Measurements from ENCODE around the gene IL1RN. TPM values are rescaled to one million over a fixed set of nuclear protein-coding genes. Genes with fewer than 3 reads are reported as not detected.

The IL1RN gene
- total RNA-seq, 4 donors from 2014 or later = 0.46 to 32.9 (median 2.7) TPM

GRCh38 chr2:113181258-113182051, 54.1 kb downstream of the IL1RN start:
- WGBS, 2 donors (ENCODE audit: low coverage in 1 of 2) = 73 to 74% methylated on average over 5 to 6 of the region's 8 CpGs
- peak; percentile 40 for ATAC-seq
- Histone ChIP-seq H3K36me3 (no peaks in the 10 kb centered on the region), H3K27me3 (no peaks in the 10 kb centered on the region), H3K4me3 (no peak overlapping the region), H3K9me3 (no peaks in the 10 kb centered on the region), H3K27ac (no peak overlapping the region), H3K4me1 (no peaks in the 10 kb centered on the region)
- TF ChIP-seq POLR2A (IDR thresholded peaks at IDR 0.05) (no peak), CTCF (IDR thresholded peaks at IDR 0.05) (no peak), POLR2AphosphoS5 (IDR thresholded peaks at IDR 0.05) (no peak), EP300 (IDR thresholded peaks at IDR 0.05) (no peak)

- Histone ChIP-seq H3K9me3 (no peaks in the 10 kb centered on the region), H3K36me3 (no peaks in the 10 kb centered on the region), H3K27ac (no peak overlapping the region), H3K4me3 (no peak overlapping the region), H3K4me1 (no peaks in the 10 kb centered on the region), H3K27me3 (no peaks in the 10 kb centered on the region)
- WGBS, 2 donors (ENCODE audit: low coverage in 1 of 2) = 100% methylated on average over 1 of the region's 15 CpGs; no CpG with 5 or more reads in 1 of the 2 donors
- ATAC-seq = no peak
- TF ChIP-seq POLR2AphosphoS5 (IDR thresholded peaks at IDR 0.05) = no peak
- TF ChIP-seq EP300 (IDR thresholded peaks at IDR 0.05) = no peak
- no peak for TF ChIP-seq CTCF (IDR thresholded peaks at IDR 0.05)
- no peak for TF ChIP-seq POLR2A (IDR thresholded peaks at IDR 0.05)
Observed at GRCh38 chr2:113182471-113183260, 55.3 kb downstream of the IL1RN start.

GRCh38 chr2:113183264-113183663, 55.9 kb downstream of the IL1RN start:
- TF ChIP-seq EP300 (IDR thresholded peaks at IDR 0.05) = no peak
- Histone ChIP-seq H3K4me3 (no peak overlapping the region), H3K27ac (no peak overlapping the region), H3K27me3 (no peaks in the 10 kb centered on the region), H3K36me3 (no peaks in the 10 kb centered on the region), H3K4me1 (no peaks in the 10 kb centered on the region), H3K9me3 (no peaks in the 10 kb centered on the region)
- 90% methylated on average over 3 of the region's 8 CpGs; no CpG with 5 or more reads in 1 of the 2 donors for WGBS, 2 donors (ENCODE audit: low coverage in 1 of 2)
- no peak for ATAC-seq

Small RNA genes within 50 kb of the gene (small RNA-seq; reads per million reads assigned to genes)
- 0 reads per million in 4 donors for gene RNU6-1180P

Other genes with a start within 250 kb of the IL1RN start
- not detected for gene IL37, start 216.4 kb upstream of the IL1RN start, total RNA-seq
- 1 to 10 TPM in 1 of 4 donors, under 1 TPM in 1, not detected in 2; 0.78 to 1.8 TPM for gene IL36G, start 149.6 kb upstream of the IL1RN start, total RNA-seq
- gene IL36A, start 122.1 kb upstream of the IL1RN start, total RNA-seq = 1 to 10 TPM in 2 of 4 donors, not detected in 2; 1.2 to 9.1 TPM
- not detected for gene IL36B, start 74.7 kb upstream of the IL1RN start, total RNA-seq
- gene IL36RN, start 68.4 kb upstream of the IL1RN start, total RNA-seq = 1 to 10 TPM in 1 of 4 donors, under 1 TPM in 1, not detected in 2; 0.93 to 1.7 TPM
- not detected for gene IL1F10, start 59.6 kb upstream of the IL1RN start, total RNA-seq
- gene PSD4, start 46.4 kb downstream of the IL1RN start, total RNA-seq = 1 to 10 TPM; 3.0 to 4.4 (median 3.6) TPM
- gene PAX8, start 151.3 kb downstream of the IL1RN start, total RNA-seq = 1 to 10 TPM in 2 of 4 donors, under 1 TPM in 1, not detected in 1; 0.62 to 2.5 (median 1.1) TPM